ENCODE results near the gene MERTK.

- TF ChIP-seq CTCF (IDR thresholded peaks at IDR 0.05; ENCODE audit: low read length) (no peak), EZH2 (optimal IDR thresholded peaks at IDR 0.05; ENCODE audit: low read depth, low read length) (no peak)
These were observed 95.6 kb downstream of the MERTK start for GRCh38 chr2:111994042-111994441.

Measured in MM.1S (cell line).